ENCODE measurements around the gene ZBTB46.

Gene ZBTB46

DNA sequence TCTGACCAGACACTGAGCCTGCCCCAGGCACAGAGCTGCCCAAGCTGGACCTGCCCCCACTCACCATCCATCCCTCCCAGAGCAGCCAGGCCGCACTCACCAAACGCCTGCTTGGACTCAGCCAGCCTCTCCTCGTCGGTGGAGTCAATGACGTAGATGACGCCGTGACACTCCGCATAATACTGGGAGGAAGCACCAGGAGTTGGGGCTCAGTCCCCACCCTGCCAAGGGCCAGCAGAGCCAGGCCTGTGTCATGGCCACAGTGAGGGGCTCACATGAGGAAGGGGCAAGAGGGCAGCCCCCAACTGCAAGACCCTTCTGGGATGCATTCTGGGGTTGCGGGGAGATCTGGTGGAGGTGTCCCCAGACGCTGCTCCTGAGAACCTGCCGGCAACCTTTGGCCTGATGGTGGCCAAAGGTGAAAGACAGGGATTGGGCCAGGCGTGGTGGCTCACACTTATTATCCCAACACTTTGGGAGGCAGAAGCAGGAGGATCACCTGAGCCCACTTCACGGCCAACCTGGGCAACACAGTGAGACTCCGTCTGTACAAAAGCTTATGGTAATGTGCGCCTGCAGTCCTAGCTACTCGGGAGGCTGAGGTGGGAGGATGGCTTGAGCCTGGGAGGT, 128.9 kb downstream of the ZBTB46 start:
- DNase-seq = no peak

DNA sequence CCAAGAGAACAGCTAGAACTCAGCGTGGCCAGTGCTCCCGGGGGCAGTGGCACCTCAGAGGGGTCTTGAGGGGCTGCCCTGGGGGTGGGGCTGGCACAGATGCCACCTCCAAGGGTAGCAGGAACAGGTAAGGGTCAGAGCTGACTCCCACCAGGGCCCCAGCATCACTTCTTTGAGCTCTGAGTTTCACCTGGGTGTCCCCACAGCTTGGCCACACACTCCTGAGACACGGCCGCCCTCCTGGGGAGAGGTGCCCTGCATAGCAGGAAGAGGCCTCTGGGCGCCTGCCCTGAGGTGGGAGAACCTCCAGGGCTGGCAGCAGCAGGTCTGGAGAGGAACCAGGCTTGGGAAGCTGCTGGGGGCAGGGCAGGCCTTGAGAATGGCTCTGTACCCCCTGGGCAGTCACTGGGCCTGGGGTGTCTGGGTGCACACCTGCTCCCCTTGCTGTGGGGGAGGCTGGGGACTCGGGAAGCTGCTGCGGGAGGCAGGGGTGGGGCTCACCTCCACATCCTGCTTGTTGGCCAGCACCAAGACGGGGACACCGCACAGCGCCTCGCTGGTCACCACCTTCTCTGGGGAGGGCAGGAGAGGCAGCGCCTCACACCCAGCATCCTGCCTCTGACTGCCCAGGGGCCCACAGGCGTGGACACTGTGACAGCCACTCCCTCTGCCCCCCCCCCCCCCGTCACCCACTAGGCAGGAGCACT, 129.6 kb downstream of the ZBTB46 start:
- DNase-seq = no peak

DNA sequence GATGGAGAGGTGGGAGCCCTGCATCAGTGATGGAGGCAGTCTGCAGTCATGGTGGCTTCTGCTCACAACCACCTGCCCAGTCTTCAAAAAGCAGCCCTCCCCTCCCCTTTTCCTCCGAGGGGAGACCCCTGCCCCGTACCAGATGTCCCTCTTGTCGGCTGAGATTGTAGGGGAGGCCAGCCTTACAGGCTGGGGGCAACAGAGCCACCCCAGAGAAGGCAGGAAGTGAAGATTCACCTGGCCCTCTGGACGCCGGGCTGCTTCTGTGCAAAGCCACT, 130.1 kb downstream of the ZBTB46 start:
- DNase-seq = no peak

DNA sequence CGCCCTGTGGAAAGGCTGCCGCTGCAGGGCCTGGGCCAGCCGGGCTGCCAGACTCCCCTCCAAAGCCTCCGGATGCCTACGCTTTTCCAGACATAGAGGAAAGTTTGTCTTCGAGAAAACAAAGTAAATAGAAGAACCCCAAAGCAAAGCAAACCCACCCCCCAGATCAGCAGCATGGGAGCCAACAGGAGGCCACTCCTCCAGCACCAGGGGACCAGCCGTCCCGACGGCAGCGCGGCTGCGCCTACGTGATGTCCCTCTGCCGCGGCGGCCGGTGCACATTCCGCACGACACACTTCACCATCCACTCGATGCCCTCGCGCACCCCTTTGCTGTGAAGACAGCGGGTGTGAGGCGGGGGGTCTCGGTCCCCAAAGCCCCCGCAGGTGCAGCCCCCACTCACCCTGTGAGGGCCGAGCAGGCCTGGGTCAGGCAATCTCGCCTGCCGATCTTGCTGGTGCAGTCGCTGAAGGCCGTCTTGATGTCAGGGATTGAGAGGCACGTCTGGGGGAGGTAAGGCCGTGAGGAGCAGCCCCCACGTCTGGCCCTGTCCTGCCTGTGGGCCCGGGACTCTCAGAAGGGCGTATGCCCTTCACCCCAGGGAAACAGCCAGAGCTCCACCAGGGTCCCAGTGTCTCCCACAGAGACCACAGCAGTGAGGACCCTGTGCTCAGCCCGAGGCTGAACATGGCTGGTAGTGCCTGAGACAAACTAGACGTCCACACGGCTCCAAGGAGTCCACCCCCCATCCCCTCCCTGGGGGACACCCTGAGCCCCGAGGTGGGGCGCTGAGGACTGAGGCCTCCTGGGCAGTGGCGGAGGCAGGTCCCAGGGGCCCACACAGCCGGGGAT, 130.6 kb downstream of the ZBTB46 start:
- no peak for DNase-seq

DNA sequence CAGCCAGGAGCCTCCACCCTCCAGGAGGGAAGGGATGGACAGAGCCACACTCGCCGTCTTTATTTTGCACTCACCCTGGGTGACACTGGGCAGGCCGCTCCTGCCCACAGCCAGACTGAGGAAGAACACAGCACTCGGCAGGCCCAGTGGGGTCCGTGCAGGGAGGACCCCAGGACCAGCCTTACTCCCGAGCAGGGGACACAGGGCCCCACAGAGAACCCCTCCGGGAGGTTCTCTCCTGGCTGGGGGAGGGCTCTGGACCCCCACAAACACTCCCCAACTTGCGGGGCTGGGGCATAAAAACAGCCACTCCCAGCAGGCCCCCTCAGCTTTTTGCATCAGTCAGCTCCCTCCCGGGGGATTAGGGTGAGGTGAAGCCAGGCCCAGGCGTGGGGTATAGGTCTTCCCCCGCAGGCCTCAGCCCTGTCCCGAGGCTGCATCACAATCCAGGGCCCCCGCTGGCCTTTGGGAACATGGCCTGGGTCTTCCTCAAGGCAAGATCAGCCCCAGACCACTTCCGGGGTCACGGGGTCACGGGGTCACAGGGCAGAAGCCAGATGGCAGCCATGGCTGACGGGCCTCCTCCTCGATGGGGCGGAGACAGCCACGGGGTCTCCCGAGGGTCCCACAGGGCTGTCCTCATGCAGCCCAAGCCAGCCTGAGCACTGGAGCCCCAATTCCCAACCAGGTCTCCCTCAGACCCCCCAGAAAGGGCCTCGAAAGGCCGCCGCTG, 131.4 kb downstream of the ZBTB46 start:
- DNase-seq = no peak

DNA sequence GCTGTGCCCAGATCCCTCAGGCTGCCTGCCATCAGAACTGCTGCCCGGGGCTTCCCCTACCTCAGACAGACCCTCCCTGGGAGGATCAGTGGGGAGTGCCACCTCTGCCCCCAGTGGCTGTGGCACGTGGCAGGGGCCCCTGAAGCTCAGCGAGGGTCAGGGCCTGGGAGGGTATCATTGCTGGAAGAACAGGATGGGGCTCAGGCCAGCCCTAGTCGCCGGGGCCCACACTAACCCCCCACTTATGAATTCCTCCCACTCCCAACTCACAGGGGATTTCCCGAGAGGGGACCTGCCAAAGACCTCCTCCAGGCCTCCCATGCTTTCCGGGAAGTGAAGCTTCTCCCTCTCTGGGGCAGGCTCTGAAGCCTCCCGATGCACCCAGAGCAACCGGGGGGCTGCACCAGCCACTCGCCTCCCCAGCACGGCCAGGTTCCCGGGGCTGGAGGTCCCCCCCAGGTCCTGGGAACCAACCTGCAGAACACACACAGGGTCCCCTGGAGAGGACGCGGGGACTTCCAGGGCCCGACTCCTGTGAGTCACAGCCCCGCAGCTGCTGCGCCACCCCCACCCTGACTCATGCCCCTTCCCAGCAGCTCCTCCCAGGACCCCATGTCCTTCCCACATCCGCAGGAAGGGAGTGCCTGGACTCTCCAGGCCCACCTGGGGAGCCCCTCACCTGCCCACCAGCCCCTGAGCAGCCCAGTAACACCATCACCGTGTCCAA, 132.2 kb downstream of the ZBTB46 start:
- no peak for DNase-seq

DNA sequence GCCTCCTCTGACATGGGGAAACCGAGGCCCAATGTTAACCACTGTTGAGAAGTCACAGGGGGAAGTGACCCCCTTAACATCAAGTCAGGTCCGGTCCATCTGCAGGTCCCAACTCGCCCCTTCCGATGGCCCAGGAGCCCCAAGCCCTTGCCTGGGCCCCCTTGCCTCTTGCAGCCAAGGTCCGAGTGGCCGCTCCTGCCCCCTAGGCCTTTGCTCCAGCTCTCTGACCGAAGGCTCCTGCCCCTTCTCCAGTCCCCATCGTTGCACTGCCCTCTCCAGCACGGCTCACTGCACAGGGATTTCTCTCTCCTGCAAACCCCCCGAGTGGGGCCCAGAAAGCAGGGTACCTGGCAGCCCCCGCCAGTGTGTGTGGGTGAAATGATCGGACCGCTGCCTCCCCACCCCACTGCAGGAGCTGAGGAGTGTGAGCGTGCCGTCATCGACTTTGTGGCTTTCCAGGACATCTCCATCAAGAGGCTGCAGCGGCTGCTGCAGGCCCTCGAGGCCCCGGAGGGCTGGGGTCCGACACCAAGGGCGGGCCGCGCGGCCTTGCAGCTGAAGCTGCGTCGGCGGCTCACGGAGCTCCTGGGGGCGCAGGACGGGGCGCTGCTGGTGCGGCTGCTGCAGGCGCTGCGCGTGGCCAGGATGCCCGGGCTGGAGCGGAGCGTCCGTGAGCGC, 133.1 kb downstream of the ZBTB46 start:
- DNase-seq = no peak

DNA sequence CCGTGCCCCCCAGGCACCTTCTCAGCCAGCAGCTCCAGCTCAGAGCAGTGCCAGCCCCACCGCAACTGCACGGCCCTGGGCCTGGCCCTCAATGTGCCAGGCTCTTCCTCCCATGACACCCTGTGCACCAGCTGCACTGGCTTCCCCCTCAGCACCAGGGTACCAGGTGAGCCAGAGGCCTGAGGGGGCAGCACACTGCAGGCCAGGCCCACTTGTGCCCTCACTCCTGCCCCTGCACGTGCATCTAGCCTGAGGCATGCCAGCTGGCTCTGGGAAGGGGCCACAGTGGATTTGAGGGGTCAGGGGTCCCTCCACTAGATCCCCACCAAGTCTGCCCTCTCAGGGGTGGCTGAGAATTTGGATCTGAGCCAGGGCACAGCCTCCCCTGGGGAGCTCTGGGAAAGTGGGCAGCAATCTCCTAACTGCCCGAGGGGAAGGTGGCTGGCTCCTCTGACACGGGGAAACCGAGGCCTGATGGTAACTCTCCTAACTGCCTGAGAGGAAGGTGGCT, 133.7 kb downstream of the ZBTB46 start:
- DNase-seq = no peak

DNA sequence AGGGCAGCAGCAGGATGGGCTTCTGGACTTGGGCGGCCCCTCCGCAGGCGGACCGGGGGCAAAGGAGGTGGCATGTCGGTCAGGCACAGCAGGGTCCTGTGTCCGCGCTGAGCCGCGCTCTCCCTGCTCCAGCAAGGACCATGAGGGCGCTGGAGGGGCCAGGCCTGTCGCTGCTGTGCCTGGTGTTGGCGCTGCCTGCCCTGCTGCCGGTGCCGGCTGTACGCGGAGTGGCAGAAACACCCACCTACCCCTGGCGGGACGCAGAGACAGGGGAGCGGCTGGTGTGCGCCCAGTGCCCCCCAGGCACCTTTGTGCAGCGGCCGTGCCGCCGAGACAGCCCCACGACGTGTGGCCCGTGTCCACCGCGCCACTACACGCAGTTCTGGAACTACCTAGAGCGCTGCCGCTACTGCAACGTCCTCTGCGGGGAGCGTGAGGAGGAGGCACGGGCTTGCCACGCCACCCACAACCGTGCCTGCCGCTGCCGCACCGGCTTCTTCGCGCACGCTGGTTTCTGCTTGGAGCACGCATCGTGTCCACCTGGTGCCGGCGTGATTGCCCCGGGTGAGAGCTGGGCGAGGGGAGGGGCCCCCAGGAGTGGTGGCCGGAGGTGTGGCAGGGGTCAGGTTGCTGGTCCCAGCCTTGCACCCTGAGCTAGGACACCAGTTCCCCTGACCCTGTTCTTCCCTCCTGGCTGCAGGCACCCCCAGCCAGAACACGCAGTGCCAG, 134.3 kb downstream of the ZBTB46 start, which contains the start of gene TNFRSF6B:
TNFRSF6B (plus strand) TSS at position 25 of the 729 bp plus-strand sequence; CDS start at position 141, 116 bp downstream.
- no peak for DNase-seq

DNA sequence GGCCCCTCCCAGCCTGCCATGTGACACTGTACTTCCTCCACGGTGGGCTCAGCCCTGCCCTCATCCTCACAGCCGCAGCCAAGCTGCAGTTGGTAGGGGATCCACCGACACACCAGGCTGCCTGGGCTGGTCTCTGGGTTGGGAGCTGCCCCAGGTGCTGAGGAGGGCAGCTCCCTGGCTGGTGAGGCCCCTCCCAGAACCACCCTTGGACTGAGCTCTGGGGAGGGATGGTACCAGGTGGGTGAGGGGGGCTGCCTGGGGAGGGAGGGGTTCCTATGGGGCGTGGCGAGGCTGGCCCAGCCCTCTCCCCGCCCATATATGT, 134.8 kb downstream of the ZBTB46 start:
- no peak for DNase-seq

DNA sequence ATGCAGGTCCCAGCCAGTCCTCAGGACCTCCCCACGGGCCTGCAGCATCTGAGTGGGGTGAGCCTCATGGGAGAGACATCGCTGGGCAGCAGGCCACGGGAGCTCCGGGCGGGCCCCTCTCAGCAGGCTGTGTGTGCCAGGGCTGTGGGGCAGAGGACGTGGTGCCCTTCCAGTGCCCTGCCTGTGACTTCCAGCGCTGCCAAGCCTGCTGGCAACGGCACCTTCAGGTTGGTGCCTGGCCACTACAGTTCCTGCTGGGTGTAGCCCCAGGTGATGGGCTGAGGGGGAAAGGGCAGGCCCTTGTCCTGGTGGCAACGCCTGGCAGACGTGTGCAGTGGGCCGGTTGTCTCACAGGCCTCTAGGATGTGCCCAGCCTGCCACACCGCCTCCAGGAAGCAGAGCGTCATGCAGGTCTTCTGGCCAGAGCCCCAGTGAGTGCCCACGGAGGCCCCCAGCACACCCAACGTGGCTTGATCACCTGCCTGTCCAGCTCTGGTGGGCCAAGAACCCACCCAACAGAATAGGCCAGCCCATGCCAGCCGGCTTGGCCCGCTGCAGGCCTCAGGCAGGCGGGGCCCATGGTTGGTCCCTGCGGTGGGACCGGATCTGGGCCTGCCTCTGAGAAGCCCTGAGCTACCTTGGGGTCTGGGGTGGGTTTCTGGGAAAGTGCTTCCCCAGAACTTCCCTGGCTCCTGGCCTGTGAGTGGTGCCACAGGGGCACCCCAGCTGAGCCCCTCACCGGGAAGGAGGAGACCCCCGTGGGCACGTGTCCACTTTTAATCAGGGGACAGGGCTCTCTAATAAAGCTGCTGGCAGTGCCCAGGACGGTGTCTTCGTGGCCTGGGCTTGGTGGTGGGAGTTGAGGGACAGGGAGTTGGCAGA, 135.4 kb downstream of the ZBTB46 start:
- no peak for DNase-seq

DNA sequence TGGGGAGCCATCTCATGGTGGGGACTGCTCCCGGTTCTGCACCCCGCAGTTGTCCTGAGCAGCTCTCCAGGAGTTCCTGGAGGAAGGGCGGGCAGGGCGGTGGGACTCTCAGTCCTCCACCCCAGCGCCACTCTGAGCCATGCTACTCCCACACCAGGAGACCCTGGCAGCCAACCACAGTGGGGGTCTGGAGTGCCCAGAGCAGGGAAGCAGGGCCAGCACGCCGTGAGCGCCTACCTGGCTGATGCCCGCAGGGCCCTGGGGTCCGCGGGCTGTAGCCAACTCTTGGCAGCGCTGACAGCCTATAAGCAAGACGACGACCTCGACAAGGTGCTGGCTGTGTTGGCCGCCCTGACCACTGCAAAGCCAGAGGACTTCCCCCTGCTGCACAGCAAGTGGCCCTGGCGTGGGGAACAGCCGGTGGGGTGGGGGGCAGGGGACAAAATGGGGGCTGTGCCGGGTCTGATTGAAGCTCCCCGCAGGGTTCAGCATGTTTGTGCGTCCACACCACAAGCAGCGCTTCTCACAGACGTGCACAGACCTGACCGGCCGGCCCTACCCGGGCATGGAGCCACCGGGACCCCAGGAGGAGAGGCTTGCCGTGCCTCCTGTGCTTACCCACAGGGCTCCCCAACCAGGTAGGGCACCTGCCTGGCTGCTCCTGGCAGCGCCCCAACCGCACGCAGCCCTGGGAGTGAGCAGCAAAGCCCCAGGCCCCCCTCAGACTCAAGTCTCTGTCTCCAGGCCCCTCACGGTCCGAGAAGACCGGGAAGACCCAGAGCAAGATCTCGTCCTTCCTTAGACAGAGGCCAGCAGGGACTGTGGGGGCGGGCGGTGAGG, 136.3 kb downstream of the ZBTB46 start:
- DNase-seq = no peak

DNA sequence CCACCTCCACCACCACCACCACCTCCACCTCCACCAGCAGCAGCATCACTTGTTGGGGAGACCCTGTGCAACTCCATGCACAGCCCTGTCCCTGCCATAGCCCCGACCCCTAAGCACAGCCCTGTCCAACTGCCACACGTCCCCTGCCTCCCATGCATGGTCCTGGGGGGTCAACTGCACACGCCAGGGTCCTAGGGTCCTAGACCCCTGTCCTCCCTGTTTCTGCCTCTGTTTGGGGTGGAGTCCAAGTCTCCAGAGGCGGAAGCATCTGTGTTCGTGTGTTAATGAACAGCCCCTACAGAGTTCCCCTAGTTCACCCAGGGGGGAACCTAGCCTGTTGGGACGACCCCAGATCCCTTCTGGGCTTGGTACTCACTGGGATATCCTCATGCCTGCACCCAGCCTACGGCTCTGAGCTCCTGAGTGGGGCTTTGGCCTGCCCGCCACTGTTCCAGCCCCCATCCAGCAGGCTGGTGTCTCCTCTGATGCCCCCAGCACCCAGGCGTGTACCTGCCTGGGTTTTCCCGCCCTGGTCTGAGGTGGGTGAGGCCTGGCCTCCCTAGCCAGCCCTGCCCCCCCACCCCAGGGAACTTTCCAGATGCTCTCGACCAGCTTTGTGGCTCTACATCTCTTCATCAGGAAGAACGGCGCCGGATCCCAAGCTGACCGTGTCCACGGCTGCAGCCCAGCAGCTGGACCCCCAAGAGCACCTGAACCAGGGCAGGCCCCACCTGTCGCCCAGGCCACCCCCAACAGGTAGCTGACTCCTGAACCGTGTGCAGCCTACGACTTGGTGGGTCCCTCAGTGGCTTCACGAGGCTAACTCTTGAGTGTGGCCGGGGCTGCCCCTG, 137.1 kb downstream of the ZBTB46 start:
- no peak for DNase-seq

Data from NCI-H524 (cell line).